Neural cell (in vitro differentiated cells): ENCODE results near the gene NRROS. TPM values are rescaled to one million over a fixed set of nuclear protein-coding genes. Genes with fewer than 3 reads are reported as not detected.
"Not testable (repeated sequence)": the region's sequence is repeated elsewhere in the genome, so short reads cannot be mapped to it uniquely, and the experiment has no call there.

Source experiments
- H2AFZ ChIP-seq: fragments of 200-600, 300-800 bp; sonication (generic), shearing (Covaris generic); 2 replicates; pipeline ENCODE4 v1.6.0; 2014; ENCODE audit warnings: low read depth, mild to moderate bottlenecking, antibody characterized with exemption, low read length, moderate library complexity
- H3F3A ChIP-seq: fragments of 200-600 bp; shearing (Covaris generic); 2 replicates; pipeline ENCODE4 v1.6.1; 2016; ENCODE audit warnings: mild to moderate bottlenecking, moderate library complexity, mixed read lengths, antibody characterized with exemption, low read length; ENCODE audit not compliant: insufficient read depth, poor library complexity, severe bottlenecking
- H3K27ac ChIP-seq: fragments of 200-600, 300-800 bp; sonication (generic), shearing (Covaris generic); 2 replicates; pipeline ENCODE4 v1.5.1; 2014; ENCODE audit warnings: mild to moderate bottlenecking, low read length, moderate library complexity
- H3K27me3 ChIP-seq: fragments of 300-800, 200-600 bp; sonication (generic), shearing (Covaris generic); 2 replicates; pipeline ENCODE4 v1.6.0; 2014; ENCODE audit warnings: mild to moderate bottlenecking, low read depth, low read length, moderate library complexity; ENCODE audit not compliant: insufficient read depth
- H3K36me3 ChIP-seq: fragments of 300-800, 200-600 bp; sonication (generic), shearing (Covaris generic); 2 replicates; pipeline ENCODE4 v1.5.1; 2014; ENCODE audit warnings: mild to moderate bottlenecking, antibody characterized with exemption, low read length, moderate library complexity; ENCODE audit not compliant: insufficient read depth
- H3K4me2 ChIP-seq: fragments of 300-800, 200-600 bp; sonication (generic), shearing (Covaris generic); 2 replicates; pipeline ENCODE4 v1.6.0; 2014; ENCODE audit warnings: mild to moderate bottlenecking, low read length
- H3K4me3 ChIP-seq: fragments of 300-800, 200-600 bp; sonication (generic), shearing (Covaris generic); 2 replicates; pipeline ENCODE4 v1.5.1; 2014; ENCODE audit warnings: mild to moderate bottlenecking, low read length, moderate library complexity
- H3K79me2 ChIP-seq: fragments of 200-600 bp; shearing (Covaris generic); replicated peaks from 2 replicates; pipeline ENCODE4 v1.6.0; 2014; ENCODE audit warnings: mild to moderate bottlenecking, low read length, moderate library complexity; ENCODE audit not compliant: insufficient read depth
- H3K9ac ChIP-seq: fragments of 300-800, 200-600 bp; sonication (generic), shearing (Covaris generic); 2 replicates; pipeline ENCODE4 v1.6.1; 2016; ENCODE audit warnings: mild to moderate bottlenecking, low read length, mixed read lengths
- H3K9me2 ChIP-seq: fragments of 200-600 bp; shearing (Covaris generic); 2 replicates; pipeline ENCODE4 v1.6.1; 2016; ENCODE audit warnings: mild to moderate bottlenecking, low read length, mixed read lengths; ENCODE audit not compliant: insufficient read depth
- H3K9me3 ChIP-seq: fragments of 200-600, 300-800 bp; sonication (generic), shearing (Covaris generic); 2 replicates; pipeline ENCODE4 v1.6.1; 2016; ENCODE audit warnings: mild to moderate bottlenecking, mixed run types, low read length, moderate library complexity, mixed read lengths
- H4K20me1 ChIP-seq: fragments of 200-600 bp; shearing (Covaris generic); 2 replicates; pipeline ENCODE4 v1.6.1; 2016; ENCODE audit warnings: mild to moderate bottlenecking, mixed run types; ENCODE audit not compliant: insufficient read depth
- CTCF ChIP-seq: fragments of 450-650 bp; IDR thresholded peaks from 2 replicates; pipeline ENCODE4 v1.5.1; 2014; ENCODE audit warnings: antibody characterized with exemption, mild to moderate bottlenecking, moderate library complexity; ENCODE audit not compliant: poor library complexity, severe bottlenecking
- EP300 ChIP-seq: fragments of 450-650 bp; conservative IDR thresholded peaks from 2 replicates; pipeline ENCODE4 v1.6.1; 2014; ENCODE audit warnings: antibody characterized with exemption, mild to moderate bottlenecking, moderate library complexity; ENCODE audit not compliant: poor library complexity, severe bottlenecking
- EZH2 ChIP-seq: fragments of 200-600, 300-800 bp; shearing (Covaris generic), sonication (generic); IDR thresholded peaks from 2 replicates; pipeline ENCODE4 v1.6.1; 2014; ENCODE audit warnings: antibody characterized with exemption, low read length, borderline replicate concordance, mild to moderate bottlenecking; ENCODE audit not compliant: insufficient read depth, poor library complexity, severe bottlenecking
- MXI1 ChIP-seq: fragments of 450-650 bp; conservative IDR thresholded peaks from 2 replicates; pipeline ENCODE4 v1.6.1; 2014; ENCODE audit warnings: antibody characterized with exemption, mild to moderate bottlenecking; ENCODE audit not compliant: poor library complexity, severe bottlenecking
- POLR2AphosphoS5 ChIP-seq: IDR thresholded peaks from 2 replicates; pipeline ENCODE4 v1.6.1; 2012
- RAD21 ChIP-seq: fragments of 450-650 bp; conservative IDR thresholded peaks from 2 replicates; pipeline ENCODE4 v1.6.1; 2014; ENCODE audit warnings: antibody characterized with exemption, mild to moderate bottlenecking, moderate library complexity
- REST ChIP-seq: IDR thresholded peaks from 2 replicates; pipeline ENCODE4 v1.6.1; 2012; ENCODE audit warnings: borderline replicate concordance
- SMC3 ChIP-seq: fragments of 450-650 bp; conservative IDR thresholded peaks from 2 replicates; pipeline ENCODE4 v1.6.1; 2014; ENCODE audit warnings: antibody characterized with exemption, mild to moderate bottlenecking, moderate library complexity; ENCODE audit not compliant: poor library complexity
- TAF1 ChIP-seq: IDR thresholded peaks from 2 replicates; pipeline ENCODE4 v1.6.1; 2012; ENCODE audit warnings: low read depth
- polyA plus RNA-seq: library from polyadenylated mRNA; depleted of rRNA; stranded (reverse); fragments of >200 nt; gene quantifications from 2 replicates; pipeline ENCODE4 v1.2.3, GENCODE V29; 2014

Gene NRROS
- polyA plus RNA-seq, 1 donor from 2014 or later, result not detected

- no peak for TF ChIP-seq CTCF
- TF ChIP-seq TAF1, result no peak
Measured at GRCh38 chr3:196609805-196610515, 29.5 kb upstream of the NRROS start (continued).

GRCh38 chr3:196611761-196612483 lies 27.6 kb upstream of the NRROS start:
- H2AFZ ChIP-seq, result no peak overlapping the region
- H3K9ac ChIP-seq, result no peak overlapping the region
- no peak overlapping the region for H3K27ac ChIP-seq
- no peaks in the 10 kb centered on the region for H3K36me3 ChIP-seq
- H3K9me2 ChIP-seq, result no peaks in the 10 kb centered on the region
- no peaks in the 10 kb centered on the region for H3K79me2 ChIP-seq
- no peak overlapping the region for H3K4me2 ChIP-seq
- no peaks in the 10 kb centered on the region for H3K27me3 ChIP-seq
- H3F3A ChIP-seq, result no peaks in the 10 kb centered on the region
- no peak overlapping the region for H3K4me3 ChIP-seq
- TF ChIP-seq RAD21, result no peak
- H3K9me3 ChIP-seq, result no peaks in the 10 kb centered on the region
- H4K20me1 ChIP-seq, result no peaks in the 10 kb centered on the region

GRCh38 chr3:196615234-196615633 lies 24.3 kb upstream of the NRROS start:
- H3K9ac ChIP-seq, H3K9me3 ChIP-seq, H3K36me3 ChIP-seq, H3F3A ChIP-seq, H3K27ac ChIP-seq, H2AFZ ChIP-seq, H4K20me1 ChIP-seq, H3K4me3 ChIP-seq, H3K79me2 ChIP-seq, H3K4me2 ChIP-seq, H3K27me3 ChIP-seq, H3K9me2 ChIP-seq: not testable (repeated sequence)

- H3K4me3 ChIP-seq, result no peak overlapping the region
- TF ChIP-seq MXI1 (no peak), REST (no peak), SMC3 (no peak), POLR2AphosphoS5 (no peak), TAF1 (no peak), RAD21 (no peak), EZH2 (no peak), CTCF (no peak), EP300 (no peak)
- no peaks in the 10 kb centered on the region for H3F3A ChIP-seq
- H3K79me2 ChIP-seq, result no peaks in the 10 kb centered on the region
- H3K4me2 ChIP-seq, result no peak overlapping the region
- H3K9ac ChIP-seq, result no peak overlapping the region
- no peak overlapping the region for H3K27ac ChIP-seq
- H3K9me2 ChIP-seq, result no peaks in the 10 kb centered on the region
- H3K9me3 ChIP-seq, result no peaks in the 10 kb centered on the region
- H4K20me1 ChIP-seq, result no peaks in the 10 kb centered on the region
- no peaks in the 10 kb centered on the region for H3K36me3 ChIP-seq
- H3K27me3 ChIP-seq, result no peaks in the 10 kb centered on the region
- no peak overlapping the region for H2AFZ ChIP-seq
Measured at GRCh38 chr3:196617256-196617655, 22.2 kb upstream of the NRROS start.
